ENCODE measurements around the gene REN.

REN gene

DNA sequence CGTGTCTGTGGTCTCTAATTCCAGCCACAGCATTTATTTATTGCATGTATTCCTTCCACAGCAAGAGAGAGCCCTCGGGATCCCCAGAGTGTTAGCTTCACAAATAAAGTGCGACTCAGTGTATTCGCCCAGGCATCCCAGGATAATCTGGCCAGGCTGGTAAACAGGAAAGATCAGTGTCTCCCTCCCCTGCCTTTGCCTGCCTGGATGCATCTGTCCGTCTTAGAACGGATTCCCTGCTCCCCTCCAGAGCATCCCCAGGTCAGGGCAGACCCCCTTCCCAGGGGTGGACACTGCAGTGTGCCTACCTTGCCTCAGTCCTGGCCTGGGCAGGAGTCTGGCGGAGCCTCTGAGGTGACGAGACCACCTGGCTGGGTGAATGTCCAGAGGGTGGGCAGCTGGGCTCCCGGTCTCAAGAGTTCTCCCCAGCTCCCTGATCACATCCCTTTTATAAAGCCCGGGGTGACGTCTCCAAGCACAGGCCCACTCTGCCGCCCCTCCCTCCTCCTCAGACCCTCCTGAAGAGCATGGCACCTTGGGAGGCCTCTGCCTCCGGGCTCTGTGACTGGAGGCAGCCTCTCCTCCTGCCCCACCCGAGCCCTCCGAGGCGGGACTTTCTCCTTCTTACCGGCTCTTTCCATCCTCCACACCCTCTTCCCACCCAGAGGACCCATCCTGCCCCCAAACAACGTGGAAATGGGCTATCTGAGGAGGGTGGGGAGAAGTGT, 30.1 kb upstream of the REN start, which contains the start of gene KISS1:
Gene KISS1, minus strand, starts transcription at position 424 of the 728 bp plus-strand sequence. CDS start 3,615 bp downstream, outside the sequence.
- TF ChIP-seq POLR2AphosphoS5 (IDR thresholded peaks at IDR 0.05; ENCODE audit: low read depth, low read length) (no peak), TAF1 (IDR thresholded peaks at IDR 0.05; ENCODE audit: borderline replicate concordance, insufficient read depth, low read length) (no peak)

DNA sequence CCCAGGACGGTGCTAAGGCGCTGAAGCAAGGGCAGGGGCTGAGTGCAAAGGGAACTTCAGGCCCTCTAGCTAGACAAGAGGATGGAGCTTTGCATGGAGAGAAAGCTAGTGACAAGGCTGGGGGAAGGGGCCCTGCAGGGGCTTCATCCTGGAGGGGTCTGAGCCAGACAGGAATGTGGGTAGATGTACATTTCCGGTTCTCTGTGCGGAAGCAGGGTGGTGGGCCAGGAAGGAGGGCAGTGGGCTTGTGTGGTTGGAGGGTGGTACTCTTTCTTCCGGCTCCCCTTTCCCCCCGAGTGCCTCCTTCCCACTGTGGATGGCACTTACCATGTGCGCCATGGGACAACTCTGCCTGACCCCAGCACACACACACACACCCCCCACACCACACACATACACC, 28.6 kb upstream of the REN start:
- TF ChIP-seq, protein P1, sequence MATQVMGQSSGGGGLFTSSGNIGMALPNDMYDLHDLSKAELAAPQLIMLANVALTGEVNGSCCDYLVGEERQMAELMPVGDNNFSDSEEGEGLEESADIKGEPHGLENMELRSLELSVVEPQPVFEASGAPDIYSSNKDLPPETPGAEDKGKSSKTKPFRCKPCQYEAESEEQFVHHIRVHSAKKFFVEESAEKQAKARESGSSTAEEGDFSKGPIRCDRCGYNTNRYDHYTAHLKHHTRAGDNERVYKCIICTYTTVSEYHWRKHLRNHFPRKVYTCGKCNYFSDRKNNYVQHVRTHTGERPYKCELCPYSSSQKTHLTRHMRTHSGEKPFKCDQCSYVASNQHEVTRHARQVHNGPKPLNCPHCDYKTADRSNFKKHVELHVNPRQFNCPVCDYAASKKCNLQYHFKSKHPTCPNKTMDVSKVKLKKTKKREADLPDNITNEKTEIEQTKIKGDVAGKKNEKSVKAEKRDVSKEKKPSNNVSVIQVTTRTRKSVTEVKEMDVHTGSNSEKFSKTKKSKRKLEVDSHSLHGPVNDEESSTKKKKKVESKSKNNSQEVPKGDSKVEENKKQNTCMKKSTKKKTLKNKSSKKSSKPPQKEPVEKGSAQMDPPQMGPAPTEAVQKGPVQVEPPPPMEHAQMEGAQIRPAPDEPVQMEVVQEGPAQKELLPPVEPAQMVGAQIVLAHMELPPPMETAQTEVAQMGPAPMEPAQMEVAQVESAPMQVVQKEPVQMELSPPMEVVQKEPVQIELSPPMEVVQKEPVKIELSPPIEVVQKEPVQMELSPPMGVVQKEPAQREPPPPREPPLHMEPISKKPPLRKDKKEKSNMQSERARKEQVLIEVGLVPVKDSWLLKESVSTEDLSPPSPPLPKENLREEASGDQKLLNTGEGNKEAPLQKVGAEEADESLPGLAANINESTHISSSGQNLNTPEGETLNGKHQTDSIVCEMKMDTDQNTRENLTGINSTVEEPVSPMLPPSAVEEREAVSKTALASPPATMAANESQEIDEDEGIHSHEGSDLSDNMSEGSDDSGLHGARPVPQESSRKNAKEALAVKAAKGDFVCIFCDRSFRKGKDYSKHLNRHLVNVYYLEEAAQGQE (IDR thresholded peaks at IDR 0.05; ENCODE audit: insufficient read depth in 1 of 2, low read depth in 2 of 2, low read length in 2 of 2) = no peak
- TF ChIP-seq FOXP2 (optimal IDR thresholded peaks at IDR 0.05; ENCODE audit: borderline replicate concordance, extremely low read depth, extremely low read length, insufficient read depth) = no peak
- no peak for TF ChIP-seq TAF1 (IDR thresholded peaks at IDR 0.05; ENCODE audit: borderline replicate concordance, insufficient read depth, low read length)
- no peak for TF ChIP-seq POLR2AphosphoS5 (IDR thresholded peaks at IDR 0.05; ENCODE audit: low read depth, low read length)
- TF ChIP-seq SIN3A (IDR thresholded peaks at IDR 0.05; ENCODE audit: borderline replicate concordance, insufficient read depth, low read length) = no peak

DNA sequence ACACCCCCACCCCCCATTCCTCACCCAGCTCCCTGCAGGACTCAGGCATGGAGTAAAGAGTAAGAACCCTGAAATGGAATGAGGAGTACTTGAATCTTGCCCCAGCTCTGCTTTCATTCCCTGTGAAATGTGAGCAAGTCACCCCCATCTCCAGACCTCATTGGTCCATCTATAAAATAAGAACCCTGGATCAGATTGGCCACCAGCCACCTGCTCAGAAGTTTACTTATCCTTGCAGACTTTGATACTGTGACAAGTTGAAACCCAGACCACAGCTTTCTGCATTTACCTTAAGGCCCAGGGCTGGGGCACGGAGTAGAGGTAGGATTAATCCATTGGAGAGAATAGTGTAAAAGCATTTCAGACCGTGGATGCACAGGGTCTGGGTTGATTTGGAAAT, 27.9 kb upstream of the REN start:
- TF ChIP-seq, protein P1 (IDR thresholded peaks at IDR 0.05; ENCODE audit: insufficient read depth in 1 of 2, low read depth in 2 of 2, low read length in 2 of 2) = no peak
- TF ChIP-seq TAF1 (IDR thresholded peaks at IDR 0.05; ENCODE audit: borderline replicate concordance, insufficient read depth, low read length) (no peak), FOXP2 (optimal IDR thresholded peaks at IDR 0.05; ENCODE audit: borderline replicate concordance, extremely low read depth, extremely low read length, insufficient read depth) (no peak), SIN3A (IDR thresholded peaks at IDR 0.05; ENCODE audit: borderline replicate concordance, insufficient read depth, low read length) (no peak), POLR2AphosphoS5 (IDR thresholded peaks at IDR 0.05; ENCODE audit: low read depth, low read length) (no peak)

DNA sequence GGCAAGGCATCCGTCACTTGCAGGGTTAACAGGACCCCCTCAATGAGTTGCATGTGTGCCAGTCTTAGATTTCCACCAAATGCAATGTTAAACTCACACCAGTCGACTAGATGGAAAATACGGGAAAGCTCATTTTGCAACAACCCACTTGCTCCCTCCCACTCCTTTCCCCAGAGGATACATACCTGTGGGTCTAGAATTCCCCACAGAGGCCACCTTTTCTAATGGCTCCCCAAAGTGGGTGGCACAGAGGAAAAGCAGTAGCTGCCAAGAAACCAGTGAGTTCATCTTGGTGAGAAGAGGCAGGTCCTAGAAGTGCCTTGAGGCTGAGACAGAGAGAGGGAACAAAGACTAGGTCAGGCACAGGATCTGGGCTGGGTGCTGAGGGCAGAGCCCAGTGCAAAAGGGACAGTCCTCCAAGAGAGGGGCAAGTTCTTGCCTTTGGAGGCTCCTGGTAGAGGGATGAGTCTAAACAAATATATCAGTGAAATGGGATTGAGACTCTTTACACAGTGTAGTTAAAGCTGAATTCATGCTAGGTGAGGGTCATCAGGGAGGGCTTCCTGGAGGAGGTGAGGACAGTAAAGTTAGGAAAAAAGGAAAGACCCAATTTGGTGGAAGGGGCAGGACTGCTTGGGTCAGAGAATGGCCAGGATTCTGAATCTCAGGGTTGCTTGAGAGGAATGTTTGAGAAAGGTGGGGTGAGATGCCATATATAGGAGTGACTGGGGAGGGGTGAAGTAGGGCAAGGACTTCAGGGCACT, 26.6 kb upstream of the REN start:
- no peak for TF ChIP-seq POLR2AphosphoS5 (IDR thresholded peaks at IDR 0.05; ENCODE audit: low read depth, low read length)

DNA sequence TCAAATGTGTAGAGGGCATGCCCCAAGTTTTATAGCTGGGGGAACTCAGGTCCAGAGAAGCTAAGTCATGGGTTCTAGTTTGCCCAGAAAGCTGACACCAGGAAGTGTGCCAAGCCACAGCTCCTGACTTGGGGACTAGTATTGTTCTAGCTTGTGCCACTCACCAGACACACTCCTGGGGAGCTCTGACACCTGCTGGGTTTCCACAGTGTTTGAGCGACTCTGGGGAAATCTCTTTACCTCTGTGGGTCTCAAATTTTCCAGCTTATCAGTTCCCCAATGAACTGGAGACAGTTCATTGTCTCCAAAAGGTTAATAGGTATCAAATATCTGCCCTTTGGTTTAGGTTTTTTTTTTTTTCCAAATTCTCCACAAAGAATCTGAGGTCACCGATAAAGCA, 25.9 kb upstream of the REN start:
- TF ChIP-seq FOXP2 (optimal IDR thresholded peaks at IDR 0.05; ENCODE audit: borderline replicate concordance, extremely low read depth, extremely low read length, insufficient read depth) (no peak), POLR2AphosphoS5 (IDR thresholded peaks at IDR 0.05; ENCODE audit: low read depth, low read length) (no peak), SIN3A (IDR thresholded peaks at IDR 0.05; ENCODE audit: borderline replicate concordance, insufficient read depth, low read length) (no peak), TAF1 (IDR thresholded peaks at IDR 0.05; ENCODE audit: borderline replicate concordance, insufficient read depth, low read length) (no peak)
- TF ChIP-seq, protein P1 (IDR thresholded peaks at IDR 0.05; ENCODE audit: insufficient read depth in 1 of 2, low read depth in 2 of 2, low read length in 2 of 2) = no peak

DNA sequence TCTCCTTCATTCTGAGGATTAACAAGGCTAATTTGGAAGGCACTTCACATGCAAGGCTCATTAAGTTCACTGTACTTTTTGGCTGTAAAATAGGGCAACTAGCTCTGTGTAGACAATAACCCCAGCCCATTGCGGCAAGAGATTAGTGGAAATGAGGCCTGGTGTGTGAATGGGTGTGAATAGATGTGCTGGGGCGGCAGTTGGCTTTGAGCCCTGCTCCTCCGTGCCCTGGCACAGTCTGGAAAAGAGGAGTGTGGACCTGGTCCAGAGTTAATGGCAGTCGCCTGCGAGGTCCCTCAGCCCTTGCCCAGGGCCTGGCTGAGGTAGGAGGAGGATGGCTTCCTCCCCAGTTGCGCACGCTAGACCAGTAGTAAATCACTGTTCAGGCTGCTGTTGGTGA, 25.3 kb upstream of the REN start:
- TF ChIP-seq FOXP2 (optimal IDR thresholded peaks at IDR 0.05; ENCODE audit: borderline replicate concordance, extremely low read depth, extremely low read length, insufficient read depth) (no peak), TAF1 (IDR thresholded peaks at IDR 0.05; ENCODE audit: borderline replicate concordance, insufficient read depth, low read length) (no peak), SIN3A (IDR thresholded peaks at IDR 0.05; ENCODE audit: borderline replicate concordance, insufficient read depth, low read length) (no peak), POLR2AphosphoS5 (IDR thresholded peaks at IDR 0.05; ENCODE audit: low read depth, low read length) (no peak)
- TF ChIP-seq, protein P1 (IDR thresholded peaks at IDR 0.05; ENCODE audit: insufficient read depth in 1 of 2, low read depth in 2 of 2, low read length in 2 of 2) = no peak

Data from PFSK-1 (cell line).